Neural crest cell (in vitro differentiated cells): ENCODE data around the gene MRPS6. TPM values are rescaled to one million over a fixed set of nuclear protein-coding genes. Genes with fewer than 3 reads are reported as not detected.

Experiments
- DNase-seq: peaks from one replicate; pipeline ENCODE4 v3.0.0; 2021; ENCODE audit warnings: low read depth, mixed read lengths, low spot score
- H3K27ac Mint-ChIP-seq: one replicate; pipeline ENCODE4 v1.8.0; 2021; ENCODE audit warnings: mild to moderate bottlenecking, mixed read lengths; ENCODE audit not compliant: unreplicated experiment
- H3K27me3 Mint-ChIP-seq: 2 replicates; pipeline ENCODE4 v1.8.0; 2021; ENCODE audit warnings: low read depth, mild to moderate bottlenecking, mixed read lengths
- H3K36me3 Mint-ChIP-seq: 2 replicates; pipeline ENCODE4 v1.8.0; 2021; ENCODE audit warnings: low read depth, mild to moderate bottlenecking, mixed read lengths
- H3K4me1 Mint-ChIP-seq: 2 replicates; pipeline ENCODE4 v1.8.0; 2021; ENCODE audit warnings: mixed read lengths
- H3K4me3 Mint-ChIP-seq: one replicate; pipeline ENCODE4 v1.8.0; 2021; ENCODE audit warnings: mild to moderate bottlenecking, mixed read lengths
- H3K9me3 Mint-ChIP-seq: 2 replicates; pipeline ENCODE4 v1.8.0; 2021; ENCODE audit warnings: mixed read lengths
- CTCF ChIP-seq: fragments of 200-600 bp; sonication (generic); conservative IDR thresholded peaks from 2 replicates; pipeline ENCODE4 v1.5.0; 2021; ENCODE audit warnings: antibody characterized with exemption, mild to moderate bottlenecking
- total RNA-seq: library from RNA; stranded (reverse); gene quantifications from 2 replicates; pipeline ENCODE4 v1.2.1, GENCODE V29; 2021

MRPS6 gene
- total RNA-seq, 1 donor from 2014 or later, result 94.1 TPM

DNA sequence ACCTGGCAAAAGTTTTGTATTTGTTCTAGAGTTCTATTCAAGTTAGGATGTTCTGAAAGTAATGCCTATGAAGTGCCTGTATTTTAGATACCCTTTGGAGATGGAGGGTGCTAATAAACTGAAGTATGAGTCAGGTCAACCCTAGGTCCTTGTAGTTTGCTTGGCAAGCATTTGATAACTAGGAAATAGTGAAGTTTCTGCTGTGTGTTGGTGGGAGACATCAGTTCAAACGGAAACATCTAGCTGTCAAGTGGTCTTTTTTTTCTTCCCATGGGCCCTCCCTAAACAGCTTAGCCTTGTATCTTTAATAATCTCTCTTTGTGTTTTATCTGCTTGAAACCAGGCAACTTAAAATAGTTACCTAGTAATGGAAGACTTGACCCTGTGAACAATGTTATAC lies 4.5 kb downstream of the MRPS6 start:
- H3K36me3 Mint-ChIP-seq, result peaks cover 8% of the 10 kb centered on the region
- no peaks in the 10 kb centered on the region for H3K9me3 Mint-ChIP-seq
- TF ChIP-seq CTCF, result no peak
- H3K27me3 Mint-ChIP-seq, result no peaks in the 10 kb centered on the region
- DNase-seq, result no peak
- H3K27ac Mint-ChIP-seq, result no peak overlapping the region
- peaks cover 52% of the 10 kb centered on the region for H3K4me1 Mint-ChIP-seq
- H3K4me3 Mint-ChIP-seq, result peak overlapping the region; percentile 35

- TF ChIP-seq CTCF, result no peak
- Mint-ChIP-seq H3K36me3 (peaks cover 14% of the 10 kb centered on the region), H3K9me3 (no peaks in the 10 kb centered on the region), H3K4me1 (peaks cover 56% of the 10 kb centered on the region), H3K27me3 (no peaks in the 10 kb centered on the region), H3K27ac (no peak overlapping the region), H3K4me3 (no peak overlapping the region)
- no peak for DNase-seq
Observed at GRCh38 chr21:34078915-34079314, 5.5 kb downstream of the MRPS6 start.

DNA sequence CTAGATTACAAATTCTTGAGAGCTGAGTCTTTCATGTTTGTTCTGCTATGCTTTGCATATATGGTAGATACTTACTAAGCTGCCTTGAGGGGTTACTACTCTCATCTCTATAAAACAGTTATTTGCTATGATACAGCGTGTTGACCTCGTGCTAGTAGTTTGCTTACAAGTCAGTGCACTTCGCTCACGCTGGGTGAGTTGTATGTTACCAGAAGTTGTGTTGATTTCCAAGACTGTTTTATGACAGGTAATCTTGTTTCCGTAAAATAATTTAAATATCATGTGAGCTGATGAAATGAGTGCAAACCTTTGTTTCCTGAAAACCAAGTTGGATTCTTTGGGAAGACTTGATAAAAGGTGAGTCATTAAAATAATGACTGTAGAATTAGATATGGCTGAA lies 7.3 kb downstream of the MRPS6 start:
- H3K9me3 Mint-ChIP-seq, result no peaks in the 10 kb centered on the region
- H3K4me3 Mint-ChIP-seq, result no peak overlapping the region
- H3K27ac Mint-ChIP-seq, result no peak overlapping the region
- no peak for TF ChIP-seq CTCF
- H3K36me3 Mint-ChIP-seq, result peaks cover 19% of the 10 kb centered on the region
- peaks cover 48% of the 10 kb centered on the region for H3K4me1 Mint-ChIP-seq
- no peak for DNase-seq
- H3K27me3 Mint-ChIP-seq, result no peaks in the 10 kb centered on the region

GRCh38 chr21:34082769-34083168 lies 9.4 kb downstream of the MRPS6 start:
- peaks cover 33% of the 10 kb centered on the region for H3K4me1 Mint-ChIP-seq
- peaks cover 19% of the 10 kb centered on the region for H3K36me3 Mint-ChIP-seq
- no peaks in the 10 kb centered on the region for H3K27me3 Mint-ChIP-seq
- no peak overlapping the region for H3K27ac Mint-ChIP-seq
- no peaks in the 10 kb centered on the region for H3K9me3 Mint-ChIP-seq
- no peak overlapping the region for H3K4me3 Mint-ChIP-seq
- DNase-seq, result no peak
- no peak for TF ChIP-seq CTCF

DNA sequence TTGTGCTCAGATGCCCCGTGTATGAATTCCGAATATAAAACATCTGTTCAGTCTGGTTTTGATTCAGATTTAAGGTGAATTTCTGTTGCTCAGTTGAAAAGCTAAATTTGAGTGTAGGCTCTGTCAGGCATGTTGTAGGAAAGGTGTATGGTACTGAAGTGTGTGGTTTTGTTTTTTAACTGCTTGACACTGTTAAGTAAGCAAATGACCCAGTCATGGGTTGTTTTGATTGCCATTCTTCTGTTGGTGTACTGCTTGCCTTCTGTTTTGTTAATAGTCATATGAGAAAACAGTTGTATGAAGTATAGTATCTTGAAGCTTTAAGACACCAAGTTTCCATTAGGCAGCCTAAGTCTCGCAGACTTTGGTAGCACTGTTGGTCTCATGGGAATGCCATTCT lies 10.0 kb downstream of the MRPS6 start:
- peaks cover 19% of the 10 kb centered on the region for H3K36me3 Mint-ChIP-seq
- no peak overlapping the region for H3K4me3 Mint-ChIP-seq
- H3K27me3 Mint-ChIP-seq, result no peaks in the 10 kb centered on the region
- H3K27ac Mint-ChIP-seq, result no peak overlapping the region
- no peaks in the 10 kb centered on the region for H3K9me3 Mint-ChIP-seq
- no peak for TF ChIP-seq CTCF
- no peak for DNase-seq
- peaks cover 27% of the 10 kb centered on the region for H3K4me1 Mint-ChIP-seq

DNA sequence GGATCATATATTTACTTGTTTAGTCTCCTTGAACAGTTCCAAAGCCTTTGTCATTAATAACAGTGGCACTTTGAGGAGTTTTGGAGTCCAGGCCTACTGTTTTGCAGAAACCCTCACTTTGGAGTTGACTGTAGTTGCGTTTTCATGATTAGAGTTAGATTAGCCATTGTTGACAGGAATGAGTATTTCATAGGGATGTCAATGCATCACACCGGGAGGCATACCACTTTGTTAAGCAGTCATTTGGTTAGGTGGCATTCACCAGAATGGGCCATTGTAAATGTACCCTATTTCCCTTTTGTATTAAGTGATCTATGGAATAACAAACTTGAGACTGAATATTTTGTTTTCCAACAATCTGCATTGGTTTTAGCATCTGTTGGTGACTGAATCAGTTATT lies 11.8 kb downstream of the MRPS6 start:
- no peak for TF ChIP-seq CTCF
- H3K9me3 Mint-ChIP-seq, result no peaks in the 10 kb centered on the region
- DNase-seq, result no peak
- H3K4me3 Mint-ChIP-seq, result no peak overlapping the region
- H3K27ac Mint-ChIP-seq, result no peak overlapping the region
- H3K27me3 Mint-ChIP-seq, result no peaks in the 10 kb centered on the region
- peaks cover 11% of the 10 kb centered on the region for H3K36me3 Mint-ChIP-seq
- peaks cover 16% of the 10 kb centered on the region for H3K4me1 Mint-ChIP-seq
